Transverse colon (tissue), 3 donors: ENCODE data around the gene HMGCS2.

Experiments used
- POLR2A ChIP-seq: fragments of 450-650 bp; IDR thresholded peaks from one replicate; pipeline ENCODE4 v1.6.1; 2016; ENCODE audit warnings: antibody characterized with exemption, mild to moderate bottlenecking, moderate library complexity
- TF ChIP-seq, protein P1 (sequence below), 5 experiments: fragments of 200-600 bp in 3 of 5; fragments of 450-650 bp in 2 of 5; sonication (generic) in 3 of 5; IDR thresholded peaks; 1 replicate in 2 of 5; 2 replicates in 3 of 5; pipeline ENCODE4 v1.5.1; 2016 to 2017; ENCODE audit warnings: antibody characterized with exemption in 5 of 5, inconsistent platforms in 3 of 5, mild to moderate bottlenecking in 2 of 5, moderate library complexity in 1 of 5

DNA sequence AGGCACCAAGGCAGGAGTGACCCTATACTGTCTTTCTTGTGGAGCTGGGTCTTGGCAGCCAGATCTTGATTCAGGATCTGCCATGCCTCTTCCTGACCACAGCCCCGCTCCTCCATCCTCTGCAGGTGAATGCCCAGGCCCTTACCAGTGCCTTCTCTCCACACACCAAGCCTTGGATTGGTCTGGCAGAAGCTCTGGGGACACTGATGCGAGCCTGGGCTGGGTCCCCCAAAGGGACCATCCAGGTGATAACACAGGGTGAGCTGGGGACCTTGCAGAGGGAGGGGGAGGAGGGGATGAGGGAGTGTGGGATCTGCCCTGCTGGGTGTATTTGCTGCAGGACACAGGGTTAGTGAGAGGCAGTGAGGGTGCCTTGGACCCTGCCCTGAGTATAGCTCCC, 28.4 kb downstream of the HMGCS2 start:
- TF ChIP-seq, protein P1, sequence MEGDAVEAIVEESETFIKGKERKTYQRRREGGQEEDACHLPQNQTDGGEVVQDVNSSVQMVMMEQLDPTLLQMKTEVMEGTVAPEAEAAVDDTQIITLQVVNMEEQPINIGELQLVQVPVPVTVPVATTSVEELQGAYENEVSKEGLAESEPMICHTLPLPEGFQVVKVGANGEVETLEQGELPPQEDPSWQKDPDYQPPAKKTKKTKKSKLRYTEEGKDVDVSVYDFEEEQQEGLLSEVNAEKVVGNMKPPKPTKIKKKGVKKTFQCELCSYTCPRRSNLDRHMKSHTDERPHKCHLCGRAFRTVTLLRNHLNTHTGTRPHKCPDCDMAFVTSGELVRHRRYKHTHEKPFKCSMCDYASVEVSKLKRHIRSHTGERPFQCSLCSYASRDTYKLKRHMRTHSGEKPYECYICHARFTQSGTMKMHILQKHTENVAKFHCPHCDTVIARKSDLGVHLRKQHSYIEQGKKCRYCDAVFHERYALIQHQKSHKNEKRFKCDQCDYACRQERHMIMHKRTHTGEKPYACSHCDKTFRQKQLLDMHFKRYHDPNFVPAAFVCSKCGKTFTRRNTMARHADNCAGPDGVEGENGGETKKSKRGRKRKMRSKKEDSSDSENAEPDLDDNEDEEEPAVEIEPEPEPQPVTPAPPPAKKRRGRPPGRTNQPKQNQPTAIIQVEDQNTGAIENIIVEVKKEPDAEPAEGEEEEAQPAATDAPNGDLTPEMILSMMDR (IDR thresholded peaks at IDR 0.05) = no peak
- TF ChIP-seq POLR2A = no peak
